Chondrocyte (in vitro differentiated cells): ENCODE measurements around the gene FABP1. TPM values are rescaled to one million over a fixed set of nuclear protein-coding genes. Genes with fewer than 3 reads are reported as not detected.

Experiments
- DNase-seq: peaks from one replicate; pipeline ENCODE4 v3.0.0; 2021; ENCODE audit warnings: mixed read lengths, low spot score
- H3K27ac Mint-ChIP-seq: one replicate; pipeline ENCODE4 v1.8.0; 2021; ENCODE audit warnings: mild to moderate bottlenecking, moderate library complexity, mixed read lengths; ENCODE audit not compliant: unreplicated experiment
- H3K27me3 Mint-ChIP-seq: 2 replicates; pipeline ENCODE4 v1.8.0; 2021; ENCODE audit warnings: low read depth, mixed read lengths
- H3K36me3 Mint-ChIP-seq: 2 replicates; pipeline ENCODE4 v1.8.0; 2021; ENCODE audit warnings: low read depth, mixed read lengths
- H3K4me1 Mint-ChIP-seq: 2 replicates; pipeline ENCODE4 v1.8.0; 2021; ENCODE audit warnings: low read depth, mild to moderate bottlenecking, mixed read lengths
- H3K4me3 Mint-ChIP-seq: one replicate; pipeline ENCODE4 v1.8.0; 2021; ENCODE audit warnings: mild to moderate bottlenecking, moderate library complexity, mixed read lengths; ENCODE audit not compliant: unreplicated experiment
- H3K9me3 Mint-ChIP-seq: 2 replicates; pipeline ENCODE4 v1.8.0; 2021; ENCODE audit warnings: low read depth, mixed read lengths
- CTCF ChIP-seq: fragments of 200-600 bp; sonication (generic); IDR thresholded peaks from 2 replicates; pipeline ENCODE4 v1.5.0; 2021; ENCODE audit warnings: antibody characterized with exemption, mild to moderate bottlenecking, moderate library complexity
- total RNA-seq: library from RNA; stranded (reverse); gene quantifications from 3 replicates; pipeline ENCODE4 v1.2.1, GENCODE V29; 2021

The FABP1 gene
- total RNA-seq, 1 donor from 2014 or later = not detected

GRCh38 chr2:88082781-88083180 is 45.1 kb downstream of the FABP1 start:
- no peak for DNase-seq
- TF ChIP-seq CTCF = no peak
- Mint-ChIP-seq H3K36me3 (no peaks in the 10 kb centered on the region), H3K27me3 (peaks cover 5% of the 10 kb centered on the region), H3K9me3 (no peaks in the 10 kb centered on the region), H3K4me3 (no peak overlapping the region), H3K4me1 (no peaks in the 10 kb centered on the region), H3K27ac (no peak overlapping the region)

GRCh38 chr2:88081924-88082608 is 45.8 kb downstream of the FABP1 start:
- no peaks in the 10 kb centered on the region for H3K9me3 Mint-ChIP-seq
- H3K4me3 Mint-ChIP-seq = no peak overlapping the region
- no peaks in the 10 kb centered on the region for H3K36me3 Mint-ChIP-seq
- no peak for TF ChIP-seq CTCF
- no peaks in the 10 kb centered on the region for H3K4me1 Mint-ChIP-seq
- DNase-seq = no peak
- H3K27ac Mint-ChIP-seq = no peak overlapping the region
- peaks cover 5% of the 10 kb centered on the region for H3K27me3 Mint-ChIP-seq

- Mint-ChIP-seq H3K4me3 (no peak overlapping the region), H3K36me3 (no peaks in the 10 kb centered on the region)
- no peak for TF ChIP-seq CTCF
Observed at GRCh38 chr2:88080545-88080944, 47.3 kb downstream of the FABP1 start.

GRCh38 chr2:88078643-88079172 is 49.2 kb downstream of the FABP1 start:
- no peaks in the 10 kb centered on the region for H3K36me3 Mint-ChIP-seq

More at GRCh38 chr2:88080545-88080944, 47.3 kb downstream of the FABP1 start:
- DNase-seq = no peak
- Mint-ChIP-seq H3K4me1 (no peaks in the 10 kb centered on the region), H3K27me3 (peaks cover 5% of the 10 kb centered on the region), H3K27ac (no peak overlapping the region), H3K9me3 (no peaks in the 10 kb centered on the region)

GRCh38 chr2:88077080-88077479 is 50.8 kb downstream of the FABP1 start:
- Mint-ChIP-seq H3K36me3 (no peaks in the 10 kb centered on the region), H3K4me1 (peaks cover 8% of the 10 kb centered on the region), H3K9me3 (peaks cover 14% of the 10 kb centered on the region), H3K27me3 (no peaks in the 10 kb centered on the region), H3K4me3 (no peak overlapping the region), H3K27ac (no peak overlapping the region)
- DNase-seq = no peak
- TF ChIP-seq CTCF = no peak

More at GRCh38 chr2:88078643-88079172, 49.2 kb downstream of the FABP1 start:
- no peak for DNase-seq
- Mint-ChIP-seq H3K4me1 (peaks cover 8% of the 10 kb centered on the region), H3K9me3 (peaks cover 7% of the 10 kb centered on the region), H3K4me3 (no peak overlapping the region), H3K27ac (no peak overlapping the region), H3K27me3 (peaks cover 5% of the 10 kb centered on the region)
- no peak for TF ChIP-seq CTCF
